Measurements from ENCODE around the gene OR10V1. TPM values are rescaled to one million over a fixed set of nuclear protein-coding genes. Genes with fewer than 3 reads are reported as not detected.
A peak's percentile ranks its signal among the peaks of the same experiment; 100 is the strongest.

The OR10V1 gene
- total and polyA plus RNA-seq, 2 of the 4 experiments (the other 2 are of a cell fraction), result not detected

DNA sequence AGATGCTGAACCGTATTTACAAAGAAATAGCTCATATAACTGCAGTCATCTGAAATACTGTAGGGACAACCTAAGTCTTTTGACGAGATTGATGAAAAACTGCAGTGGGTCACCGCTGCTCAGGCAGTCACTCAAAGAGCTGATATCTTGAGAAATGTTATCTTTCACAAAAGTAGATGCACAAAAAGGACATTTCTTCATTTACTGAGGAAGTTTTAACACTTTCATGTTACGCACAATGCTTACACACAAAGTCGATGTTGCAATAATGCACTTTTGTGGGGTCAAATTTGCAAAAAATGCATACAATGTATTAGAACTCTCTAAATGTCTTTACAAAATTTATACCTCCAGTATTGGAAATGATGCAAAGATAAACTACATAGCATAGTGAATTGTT lies 16.2 kb upstream of the OR10V1 start:
- Histone ChIP-seq H4K5ac (ENCODE audit: low read depth, low read length) (no peak overlapping the region), H2BK5ac (ENCODE audit: low read depth, low read length, poor library complexity, severe bottlenecking) (no peak overlapping the region), H3K9ac (ENCODE audit: low read depth, low read length) (no peak overlapping the region), H3K27ac (ENCODE audit: insufficient read depth, low read length) (no peak overlapping the region), H3K18ac (ENCODE audit: low read depth, low read length) (no peak overlapping the region), H2AFZ (replicated peaks; ENCODE audit: low read length, poor library complexity) (no peak overlapping the region), H3K23ac (ENCODE audit: low read depth, low read length) (no peak overlapping the region), H3K4me3 (ENCODE audit: insufficient read depth, low read depth, low read length) (no peak overlapping the region), H3K9me3 (ENCODE audit: control insufficient read depth, insufficient read depth, low read length) (no peaks in the 10 kb centered on the region), H4K20me1 (ENCODE audit: insufficient read depth, low read length) (no peaks in the 10 kb centered on the region), H2BK120ac (ENCODE audit: low read depth, low read length) (no peak overlapping the region), H4K91ac (ENCODE audit: insufficient read depth, low read depth, low read length) (no peak overlapping the region), H3K9me1 (ENCODE audit: insufficient read depth, low read length) (no peaks in the 10 kb centered on the region), H3K4me1 (ENCODE audit: control insufficient read depth, insufficient read depth, low read length) (no peaks in the 10 kb centered on the region), H3K79me1 (ENCODE audit: low read depth in 1 of 2, low read length in 2 of 2) (no peaks in the 10 kb centered on the region), H3K14ac (replicated peaks; ENCODE audit: low read depth, low read length) (no peak overlapping the region), H3K36me3 (ENCODE audit: control insufficient read depth, insufficient read depth, low read length) (no peaks in the 10 kb centered on the region), H2AK5ac (ENCODE audit: low read depth, low read length) (no peak overlapping the region), H3K4ac (ENCODE audit: low read depth, low read length) (no peak overlapping the region), H4K8ac (ENCODE audit: low read depth in 2 of 2, low read length in 2 of 2) (no peak overlapping the region), H3K4me2 (ENCODE audit: low read depth, low read length) (no peak overlapping the region), H2AK9ac (replicated peaks; ENCODE audit: low read depth, low read length, poor library complexity) (no peak overlapping the region), H2BK15ac (ENCODE audit: low read depth, low read length) (no peak overlapping the region), H2BK20ac (ENCODE audit: low read depth, low read length) (no peak overlapping the region), H3K56ac (ENCODE audit: extremely low read depth, insufficient read depth, low read length) (no peak overlapping the region), H3K27me3 (ENCODE audit: control insufficient read depth, insufficient read depth, low read length) (no peaks in the 10 kb centered on the region)
- dilution Hi-C loops (cut with HindIII; ENCODE audit: low sequenced_read_pairs, unreplicated experiment) (no loop called here), in situ Hi-C loops (cut with MboI; ENCODE audit: low sequenced_read_pairs) (no loop called here), intact Hi-C loops (cut with micrococcal nuclease) (no loop called here)
- CTCF ChIA-PET, result interaction anchor here (0.9 to 1.1 kb wide), 2 partner anchors 23 to 192 kb away, joined by 3 to 4 read pairs; no protein-coding TSS in a partner anchor
- DNase-seq (no peak), ATAC-seq (ENCODE audit: low read depth) (no peak)
- no TSS peak for BruUV-seq (replicated peaks)
- POLR2A ChIA-PET (ENCODE audit: unreplicated experiment), result no interaction called here
- no peak for TF ChIP-seq SMC3 (IDR thresholded peaks at IDR 0.05; ENCODE audit: low read depth, low read length)
- TF ChIP-seq CEBPB (IDR thresholded peaks at IDR 0.05; ENCODE audit: low read depth, low read length), result peak; percentile 61
- TF ChIP-seq RAD21 (IDR thresholded peaks at IDR 0.05; ENCODE audit: low read length), result no peak
- WGBS, 2 experiments (ENCODE audit: extremely low coverage in 2 of 2, insufficient read length in 1 of 2), result 40% methylated on average over 2 of the region's 5 CpGs; no CpG with 5 or more reads in 1 of the 2 experiments
